Retina (tissue), 1 donor: ENCODE results near the gene EPC2.
"Not testable (repeated sequence)": the region's sequence is repeated elsewhere in the genome, so short reads cannot be mapped to it uniquely, and the experiment has no call there.

Experiments used
- DNase-seq: peaks from one replicate; pipeline ENCODE4 v3.0.0-alpha.2; 2016

EPC2 gene

DNA sequence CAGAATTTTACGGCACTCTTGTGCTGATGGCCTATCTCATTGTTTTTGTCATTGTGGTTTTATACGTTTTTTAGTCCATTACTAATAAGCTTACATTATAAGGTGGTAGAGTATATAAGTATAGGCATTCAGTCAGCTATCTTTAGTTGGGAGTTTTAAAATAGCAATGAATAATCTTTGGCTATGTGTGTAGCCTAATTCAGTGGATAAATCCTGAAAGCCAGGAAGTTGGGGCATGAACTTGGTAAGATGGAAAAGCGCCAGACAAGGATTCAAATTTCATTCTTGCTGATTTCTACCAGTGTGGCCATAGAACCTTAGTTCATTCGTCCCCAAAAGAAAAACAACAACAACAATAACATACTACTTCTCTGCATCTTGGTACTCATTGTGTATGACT is 31.2 kb downstream of the EPC2 start:
- DNase-seq, result no peak

- not testable (repeated sequence) for DNase-seq
Measured at GRCh38 chr2:148678302-148679179, 34.0 kb downstream of the EPC2 start.

- no peak for DNase-seq
Measured at GRCh38 chr2:148680462-148680861, 35.9 kb downstream of the EPC2 start.

- DNase-seq, result no peak
Measured at GRCh38 chr2:148681443-148681842, 36.9 kb downstream of the EPC2 start.

GRCh38 chr2:148681862-148682261 is 37.3 kb downstream of the EPC2 start:
- DNase-seq, result not testable (repeated sequence)

DNA sequence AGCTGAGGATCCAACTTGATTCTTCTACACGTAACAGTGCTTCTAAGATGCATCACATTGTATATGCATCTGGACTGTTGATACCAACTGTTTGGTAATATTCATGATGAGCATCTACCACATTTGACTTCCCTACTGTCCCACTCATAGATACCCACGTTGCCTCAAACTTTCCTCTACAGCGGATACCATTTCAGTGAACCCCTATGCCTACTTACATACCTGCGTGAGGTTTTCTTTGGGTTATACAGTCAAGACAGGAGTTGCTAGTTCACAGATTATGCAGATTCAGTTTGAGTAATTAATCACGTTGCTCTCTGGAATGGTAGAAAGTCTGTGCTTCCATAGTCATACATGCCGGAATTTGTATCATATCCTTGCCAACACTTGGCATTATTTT is 40.0 kb downstream of the EPC2 start:
- no peak for DNase-seq

GRCh38 chr2:148687543-148687942 is 43.0 kb downstream of the EPC2 start:
- DNase-seq, result no peak

DNA sequence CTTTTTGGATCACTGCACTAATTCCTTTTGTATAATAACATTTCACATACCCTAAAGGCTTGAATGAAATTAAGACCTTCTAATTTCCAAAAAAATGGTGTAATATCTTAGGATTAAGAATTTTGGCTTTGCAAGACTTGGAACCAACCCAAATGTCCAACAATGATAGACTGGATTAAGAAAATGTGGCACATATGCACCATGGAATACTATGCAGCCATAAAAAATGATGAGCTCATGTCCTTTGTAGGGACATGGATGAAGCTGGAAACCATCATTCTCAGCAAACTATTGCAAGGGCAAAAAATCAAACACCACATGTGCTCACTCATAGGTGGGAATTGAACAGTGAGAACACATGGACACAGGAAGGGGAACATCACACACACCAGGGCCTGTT is 43.5 kb downstream of the EPC2 start:
- DNase-seq, result not testable (repeated sequence)

DNA sequence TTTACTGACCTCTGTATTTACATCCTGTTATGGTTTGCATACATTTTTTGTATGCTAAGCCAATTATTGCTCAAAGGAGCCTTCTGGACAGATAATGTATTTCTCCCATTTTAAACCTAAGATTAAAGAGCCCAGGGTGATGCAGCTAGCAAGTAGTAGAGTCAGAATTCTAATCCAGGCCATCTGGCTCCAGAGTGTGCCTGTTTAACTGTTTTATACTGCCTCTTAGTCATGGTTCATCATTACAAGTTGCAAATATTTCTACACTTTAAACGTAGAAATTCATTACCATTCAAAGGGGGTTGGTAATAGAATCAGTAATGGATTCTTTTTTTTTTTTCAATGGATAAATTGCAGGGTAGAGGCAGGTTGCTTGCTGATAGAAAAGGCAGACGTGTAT is 52.4 kb downstream of the EPC2 start:
- no peak for DNase-seq

- no peak for DNase-seq
Measured at GRCh38 chr2:148699830-148700229, 55.3 kb downstream of the EPC2 start.

DNA sequence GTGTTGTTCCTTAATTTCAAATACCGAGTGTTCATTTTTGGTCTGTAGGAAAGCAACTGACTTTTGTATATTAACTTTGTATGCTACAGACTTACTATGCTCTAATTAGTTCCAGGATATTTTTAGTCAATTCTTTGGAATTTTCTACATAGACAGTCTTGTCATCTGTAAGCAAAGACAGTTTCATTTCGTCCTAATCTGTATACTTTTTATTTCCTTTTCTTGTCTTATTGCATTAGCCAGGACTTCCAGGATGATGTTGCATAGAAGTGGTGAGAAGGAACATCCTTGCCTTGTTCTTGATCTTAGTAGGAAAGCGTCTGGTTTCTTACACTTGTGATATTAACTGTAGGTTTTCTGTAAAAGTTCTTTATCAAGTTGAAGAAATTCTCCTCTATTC is 56.5 kb downstream of the EPC2 start:
- no peak for DNase-seq

DNA sequence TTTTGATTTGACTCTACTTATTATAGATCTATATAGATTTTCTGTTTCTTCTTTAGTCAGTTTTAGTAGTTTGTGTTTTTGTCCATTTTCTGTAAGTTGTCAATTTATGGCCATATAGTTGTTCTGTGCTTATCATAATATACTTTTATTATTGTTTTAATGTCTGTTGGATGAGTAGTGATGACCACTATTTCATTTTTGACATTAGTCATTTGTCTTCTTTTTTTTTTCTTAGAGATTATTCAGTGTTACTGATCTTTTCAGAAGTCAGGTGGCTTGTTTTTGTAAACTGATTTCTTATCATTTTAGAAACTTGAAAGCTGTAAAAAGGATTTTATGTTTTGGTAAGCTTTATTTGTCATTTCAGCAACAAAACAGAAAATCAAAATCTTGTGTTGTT is 57.3 kb downstream of the EPC2 start:
- no peak for DNase-seq

GRCh38 chr2:148702475-148702874 is 57.9 kb downstream of the EPC2 start:
- no peak for DNase-seq

- DNase-seq, result no peak
Measured at GRCh38 chr2:148704247-148704646, 59.7 kb downstream of the EPC2 start.

DNA sequence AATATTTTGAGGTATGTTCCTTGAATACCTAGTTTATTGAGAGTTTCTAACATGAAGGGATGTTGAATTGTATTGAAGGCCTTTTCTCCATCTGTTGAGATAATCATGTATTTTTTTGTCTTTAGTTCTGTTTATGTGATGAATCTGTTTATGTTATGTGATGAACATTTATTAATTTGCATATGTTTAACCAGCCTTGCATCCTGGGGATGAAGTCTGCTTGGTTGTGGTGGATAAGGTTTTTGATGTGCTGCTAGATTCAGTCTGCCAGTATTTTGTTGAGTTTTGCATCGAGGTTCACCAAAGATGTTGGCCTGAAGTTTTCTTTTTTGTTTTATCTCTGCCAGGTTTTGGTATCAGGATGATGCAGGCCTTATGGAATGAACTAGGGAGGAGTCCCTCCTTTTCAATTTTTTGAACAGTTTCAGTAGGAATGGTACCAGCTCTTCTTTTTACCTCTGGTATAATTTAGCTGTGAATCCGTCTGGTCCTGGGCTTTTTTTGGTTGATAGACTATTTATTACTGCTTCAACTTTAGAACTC is 71.9 kb downstream of the EPC2 start:
- no peak for DNase-seq

DNA sequence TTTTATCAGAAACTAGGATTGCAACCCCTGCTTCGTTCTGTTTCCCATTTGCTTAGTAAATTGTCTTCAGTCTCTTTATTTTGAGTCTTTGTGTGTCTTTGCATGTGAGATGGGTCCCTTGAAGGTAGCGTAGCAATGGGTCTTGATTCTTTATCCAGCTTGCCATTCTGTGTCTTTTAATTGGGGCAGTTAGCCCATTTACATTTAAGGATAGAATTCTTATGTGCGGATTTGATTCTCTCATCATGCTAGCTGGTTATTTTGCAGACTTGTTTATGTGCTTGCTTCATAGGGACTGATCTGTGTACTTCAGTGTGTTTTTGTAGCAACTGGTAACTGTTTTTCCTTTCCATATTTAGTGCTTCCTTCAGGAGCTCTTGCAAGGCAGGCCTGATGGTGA is 73.5 kb downstream of the EPC2 start:
- no peak for DNase-seq

GRCh38 chr2:148719195-148719749 is 74.7 kb downstream of the EPC2 start:
- no peak for DNase-seq

DNA sequence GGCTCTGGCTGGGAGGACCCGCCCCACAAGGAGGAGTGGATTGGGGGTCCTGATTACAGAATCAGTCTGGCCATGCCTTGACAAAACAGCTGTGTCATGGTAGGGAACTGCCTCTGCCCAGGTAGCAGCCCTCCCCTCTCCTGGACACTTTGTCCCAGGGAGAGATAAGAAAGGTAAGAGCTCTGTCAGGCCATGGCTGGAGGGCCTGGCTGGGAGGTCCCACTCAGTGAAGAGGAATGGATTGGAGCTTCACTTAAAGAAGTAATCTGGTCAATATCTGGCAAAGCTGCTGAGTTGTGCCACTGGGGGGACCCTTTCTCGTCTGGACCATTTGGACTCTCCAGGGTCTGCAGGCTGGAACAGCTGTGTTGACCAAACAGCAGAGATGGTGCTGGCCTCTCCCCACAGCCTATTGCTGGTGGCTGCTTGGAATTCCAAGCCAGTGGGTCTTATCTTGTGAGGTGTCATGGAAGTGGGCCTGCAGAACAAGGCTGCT is 75.4 kb downstream of the EPC2 start:
- no peak for DNase-seq

GRCh38 chr2:148720501-148721001 is 76.0 kb downstream of the EPC2 start:
- no peak for DNase-seq

- DNase-seq, result no peak
Measured at GRCh38 chr2:148721520-148721931, 77.0 kb downstream of the EPC2 start.

DNA sequence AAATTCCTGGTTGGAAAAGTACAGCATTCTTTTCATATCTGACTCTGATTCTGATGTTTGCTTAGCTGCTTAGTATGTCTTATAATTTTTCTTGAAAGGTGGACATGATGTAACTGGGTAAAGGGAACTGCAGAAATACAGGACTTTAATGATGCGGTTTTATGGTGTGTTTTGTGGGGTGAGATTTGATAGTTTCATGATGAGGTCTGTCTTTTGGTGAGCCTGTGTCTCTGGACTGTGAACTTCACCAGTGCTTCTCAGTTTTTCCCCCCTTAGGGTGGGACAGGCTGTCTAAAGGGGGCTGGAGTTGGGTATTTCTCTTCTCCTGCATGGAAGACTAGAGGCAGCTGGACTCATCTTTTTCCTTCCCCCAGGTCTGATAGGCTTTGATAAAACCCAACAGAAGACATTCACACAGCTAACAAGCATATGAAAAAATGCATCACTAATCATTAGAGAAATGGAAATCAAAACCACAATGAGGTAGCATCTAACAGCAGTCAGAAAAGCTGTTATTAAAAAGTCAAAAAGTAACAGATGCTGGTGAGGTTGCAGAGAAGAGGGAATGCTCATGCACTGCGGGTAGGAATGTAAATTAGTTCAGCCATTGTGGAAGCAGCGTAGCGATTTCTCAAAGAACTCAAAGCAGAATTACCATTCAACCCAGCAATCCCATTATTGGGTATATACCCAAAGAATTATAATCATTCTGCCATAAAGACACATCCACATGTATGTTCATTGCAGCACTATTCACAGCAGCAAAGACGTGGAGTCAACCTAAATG is 77.6 kb downstream of the EPC2 start:
- DNase-seq, result no peak

DNA sequence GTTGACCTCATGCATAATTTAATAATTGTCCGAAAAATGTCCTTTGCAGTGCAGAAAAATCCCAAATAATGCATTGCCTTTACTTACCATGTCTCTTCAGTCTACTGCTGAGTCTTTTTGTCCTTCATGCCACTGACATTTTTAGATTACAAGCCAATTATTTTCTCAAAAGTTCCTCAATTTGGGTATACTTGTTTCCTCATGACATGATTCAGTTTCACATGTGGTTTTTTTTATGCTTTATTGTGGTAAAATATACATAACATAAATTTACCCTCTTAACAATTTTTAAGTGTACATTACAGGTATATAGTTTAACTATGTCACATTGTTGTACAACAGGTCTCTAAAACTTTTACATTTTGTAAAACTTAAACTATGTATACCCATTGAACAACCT is 81.0 kb downstream of the EPC2 start:
- no peak for DNase-seq

DNA sequence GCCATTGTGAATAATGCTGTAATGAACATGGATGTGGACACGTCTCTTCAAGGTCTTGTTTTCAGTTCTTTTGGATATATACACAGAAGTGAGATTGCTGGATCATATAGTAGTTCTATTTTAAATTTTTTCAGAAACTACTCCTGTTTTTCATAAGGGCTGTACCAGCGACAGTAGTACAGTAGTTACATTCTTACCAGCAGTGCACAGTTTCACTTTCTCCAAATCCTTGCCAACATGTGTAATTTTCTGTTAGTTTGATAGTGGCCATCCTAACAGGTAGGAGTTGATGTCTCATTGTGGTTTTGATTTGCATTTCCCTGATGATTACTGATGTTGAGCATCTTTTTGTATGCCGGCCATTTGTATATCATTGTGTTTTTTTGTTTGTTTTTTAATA is 81.7 kb downstream of the EPC2 start:
- no peak for DNase-seq
